ENCODE measurements around the gene ELP2. TPM values are rescaled to one million over a fixed set of nuclear protein-coding genes. Genes with fewer than 3 reads are reported as not detected.
A peak's percentile ranks its signal among the peaks of the same experiment; 100 is the strongest.

ELP2 gene
- total RNA-seq, 1 donor from 2014 or later: 60.2 TPM

GRCh38 chr18:36130883-36131653, 1.4 kb downstream of the ELP2 start:
- H3K27me3 ChIP-seq: no peaks in the 10 kb centered on the region
- peak overlapping the region; percentile 97 for H3K27ac ChIP-seq
- H3K4me3 ChIP-seq: peak overlapping the region; percentile 83 to 96
- intact Hi-C loops (cut with DNase I): no loop called here
- DNase-seq (ENCODE audit: extremely low spot score in 2 of 2): no peak
- H3K36me3 ChIP-seq: peaks cover 0 to under 1% of the 10 kb centered on the region in 2 donors
- H3K4me1 ChIP-seq: peaks cover 63% of the 10 kb centered on the region
- H3K9me3 ChIP-seq: no peaks in the 10 kb centered on the region
- no peak for TF ChIP-seq POLR2A (IDR thresholded peaks at IDR 0.05)

- intact Hi-C loops (cut with DNase I): no loop called here
- peaks cover 63% of the 10 kb centered on the region for H3K4me1 ChIP-seq
- TF ChIP-seq POLR2A (IDR thresholded peaks at IDR 0.05) (no peak), POLR2AphosphoS5 (IDR thresholded peaks at IDR 0.05; ENCODE audit: insufficient read depth in 1 of 2, low read depth in 1 of 2) (no peak)
- TF ChIP-seq, protein P1, sequence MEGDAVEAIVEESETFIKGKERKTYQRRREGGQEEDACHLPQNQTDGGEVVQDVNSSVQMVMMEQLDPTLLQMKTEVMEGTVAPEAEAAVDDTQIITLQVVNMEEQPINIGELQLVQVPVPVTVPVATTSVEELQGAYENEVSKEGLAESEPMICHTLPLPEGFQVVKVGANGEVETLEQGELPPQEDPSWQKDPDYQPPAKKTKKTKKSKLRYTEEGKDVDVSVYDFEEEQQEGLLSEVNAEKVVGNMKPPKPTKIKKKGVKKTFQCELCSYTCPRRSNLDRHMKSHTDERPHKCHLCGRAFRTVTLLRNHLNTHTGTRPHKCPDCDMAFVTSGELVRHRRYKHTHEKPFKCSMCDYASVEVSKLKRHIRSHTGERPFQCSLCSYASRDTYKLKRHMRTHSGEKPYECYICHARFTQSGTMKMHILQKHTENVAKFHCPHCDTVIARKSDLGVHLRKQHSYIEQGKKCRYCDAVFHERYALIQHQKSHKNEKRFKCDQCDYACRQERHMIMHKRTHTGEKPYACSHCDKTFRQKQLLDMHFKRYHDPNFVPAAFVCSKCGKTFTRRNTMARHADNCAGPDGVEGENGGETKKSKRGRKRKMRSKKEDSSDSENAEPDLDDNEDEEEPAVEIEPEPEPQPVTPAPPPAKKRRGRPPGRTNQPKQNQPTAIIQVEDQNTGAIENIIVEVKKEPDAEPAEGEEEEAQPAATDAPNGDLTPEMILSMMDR (IDR thresholded peaks at IDR 0.05): no peak
- peaks cover 0 to 9% of the 10 kb centered on the region in 2 donors for H3K36me3 ChIP-seq
- no peaks in the 10 kb centered on the region for H3K27me3 ChIP-seq
- no peak overlapping the region for H3K27ac ChIP-seq
- no peak for DNase-seq (ENCODE audit: extremely low spot score in 2 of 2)
- no peaks in the 10 kb centered on the region for H3K9me3 ChIP-seq
- peak overlapping the region in 1 of 2 donors; percentile 96 for H3K4me3 ChIP-seq
Measured at GRCh38 chr18:36131692-36132483, 2.2 kb downstream of the ELP2 start.

- intact Hi-C loops (cut with DNase I): no loop called here
- Histone ChIP-seq H3K36me3 (peaks cover 0 to 16% of the 10 kb centered on the region in 2 donors), H3K4me1 (peaks cover 54% of the 10 kb centered on the region), H3K27ac (no peak overlapping the region), H3K27me3 (no peaks in the 10 kb centered on the region), H3K9me3 (no peaks in the 10 kb centered on the region), H3K4me3 (no peak overlapping the region)
- no peak for TF ChIP-seq POLR2AphosphoS5 (IDR thresholded peaks at IDR 0.05; ENCODE audit: insufficient read depth in 1 of 2, low read depth in 1 of 2)
- TF ChIP-seq, protein P1 (IDR thresholded peaks at IDR 0.05): no peak
- no peak for DNase-seq (ENCODE audit: extremely low spot score in 2 of 2)
Measured at GRCh38 chr18:36132756-36133155, 3.1 kb downstream of the ELP2 start.

DNA sequence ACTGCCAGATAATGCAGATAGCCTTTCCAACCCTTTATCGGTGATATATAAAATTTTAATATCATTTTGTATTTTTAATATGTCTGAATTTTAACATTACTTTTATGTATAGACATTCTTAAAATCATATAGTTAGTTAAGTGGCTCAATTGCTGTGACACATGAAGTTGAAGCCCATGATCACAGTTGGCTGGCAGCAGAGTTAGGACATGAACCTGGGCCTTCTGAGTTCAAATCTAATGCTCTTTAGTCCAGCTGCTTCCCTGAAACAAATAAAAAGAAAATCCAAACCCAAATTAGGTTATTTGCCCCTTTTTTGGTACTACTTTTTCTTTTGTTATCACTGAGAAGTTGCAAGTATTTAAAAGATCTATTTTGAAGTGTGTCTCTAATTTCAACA, 5.6 kb downstream of the ELP2 start:
- TF ChIP-seq POLR2A (IDR thresholded peaks at IDR 0.05) (no peak), POLR2AphosphoS5 (IDR thresholded peaks at IDR 0.05; ENCODE audit: insufficient read depth in 1 of 2, low read depth in 1 of 2) (no peak)
- TF ChIP-seq, protein P1 (IDR thresholded peaks at IDR 0.05): no peak
- no peak overlapping the region for H3K27ac ChIP-seq
- peaks cover 0 to 39% of the 10 kb centered on the region in 2 donors for H3K36me3 ChIP-seq
- peaks cover 44% of the 10 kb centered on the region for H3K4me1 ChIP-seq
- intact Hi-C loops (cut with DNase I): no loop called here
- DNase-seq (ENCODE audit: extremely low spot score in 2 of 2): no peak
- H3K9me3 ChIP-seq: no peaks in the 10 kb centered on the region
- H3K4me3 ChIP-seq: no peak overlapping the region
- H3K27me3 ChIP-seq: no peaks in the 10 kb centered on the region

DNA sequence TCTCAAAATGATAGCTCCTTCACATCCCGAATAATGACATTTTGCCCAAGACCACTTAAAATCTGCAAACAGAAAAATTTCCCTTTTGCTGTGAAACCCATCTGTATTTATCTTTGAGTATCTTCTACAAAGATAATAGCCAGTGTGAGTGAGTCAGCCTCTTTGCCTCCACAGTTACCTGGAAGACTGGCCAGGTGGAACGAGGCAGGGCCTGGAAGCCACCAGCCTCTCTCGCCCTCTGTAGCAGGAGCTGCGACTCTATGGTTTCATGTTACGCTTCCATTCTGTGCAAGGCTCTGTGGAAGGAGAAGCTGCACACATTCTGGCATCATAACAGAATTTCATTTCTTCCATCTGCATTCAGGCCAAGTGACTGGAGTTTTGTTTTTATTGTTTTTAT, 9.5 kb downstream of the ELP2 start:
- Histone ChIP-seq H3K9me3 (no peaks in the 10 kb centered on the region), H3K4me3 (no peak overlapping the region), H3K36me3 (peaks cover 0 to 69% of the 10 kb centered on the region in 2 donors), H3K27ac (no peak overlapping the region), H3K4me1 (peaks cover 5% of the 10 kb centered on the region), H3K27me3 (no peaks in the 10 kb centered on the region)
- intact Hi-C loops (cut with DNase I): no loop called here
- no peak for DNase-seq (ENCODE audit: extremely low spot score in 2 of 2)
- TF ChIP-seq, protein P1 (IDR thresholded peaks at IDR 0.05): no peak
- TF ChIP-seq POLR2AphosphoS5 (IDR thresholded peaks at IDR 0.05; ENCODE audit: insufficient read depth in 1 of 2, low read depth in 1 of 2): no peak
- no peak for TF ChIP-seq POLR2A (IDR thresholded peaks at IDR 0.05)

Measured in vagina (tissue), 2 donors.